SHP77 treated with DMSO at 0.1 percent for 48 hours (cell line): ENCODE measurements around the gene GPR6.

Experiments
- DNase-seq: peaks from one replicate; lab custom pipeline; 2025; lab: John Stamatoyannopoulos, UW

The GPR6 gene

GRCh38 chr6:109999740-110000139, 21.6 kb downstream of the GPR6 start:
- no peak for DNase-seq

GRCh38 chr6:110002676-110003075, 24.6 kb downstream of the GPR6 start:
- DNase-seq = no peak

GRCh38 chr6:110013386-110013785, 35.3 kb downstream of the GPR6 start:
- DNase-seq = no peak

- no peak for DNase-seq
Observed at GRCh38 chr6:110015206-110015605, 37.1 kb downstream of the GPR6 start.

GRCh38 chr6:110017306-110017705, 39.2 kb downstream of the GPR6 start:
- DNase-seq = no peak

GRCh38 chr6:110017946-110018345, 39.8 kb downstream of the GPR6 start:
- DNase-seq = no peak

GRCh38 chr6:110018486-110018885, 40.4 kb downstream of the GPR6 start:
- DNase-seq = no peak

- no peak for DNase-seq
Observed at GRCh38 chr6:110020888-110021287, 42.8 kb downstream of the GPR6 start.

GRCh38 chr6:110029144-110029543, 51.0 kb downstream of the GPR6 start:
- DNase-seq = no peak
